OCI-LY3 (cell line): ENCODE measurements around the gene EIF1AD.

ENCODE experiments used
- H2AFZ ChIP-seq: fragments of 200-600, 300-600 bp; shearing (Covaris generic); 2 replicates; pipeline ENCODE4 v1.6.0; 2014; ENCODE audit warnings: antibody characterized with exemption, low read depth, low read length
- H3K27ac ChIP-seq: fragments of 200-600, 300-600 bp; sonication (generic); 2 replicates; pipeline ENCODE4 v1.5.1; 2014; ENCODE audit warnings: mild to moderate bottlenecking, low read length, moderate library complexity, mixed read lengths
- H3K27me3 ChIP-seq: fragments of 200-600, 300-600 bp; sonication (generic); 2 replicates; pipeline ENCODE4 v1.6.1; 2014; ENCODE audit warnings: low read depth, low read length, mixed read lengths
- H3K36me3 ChIP-seq: fragments of 200-600, 300-600 bp; sonication (generic); replicated peaks from 2 replicates; pipeline ENCODE3; 2014; ENCODE audit warnings: low read depth, low read length, mixed read lengths
- H3K4me1 ChIP-seq: fragments of 300-600, 200-600 bp; sonication (generic); 2 replicates; pipeline ENCODE4 v1.6.1; 2014; ENCODE audit warnings: low read length, mixed read lengths
- H3K4me2 ChIP-seq: fragments of 200-600, 300-600 bp; sonication (generic); 2 replicates; pipeline ENCODE4 v1.6.1; 2014; ENCODE audit warnings: low read length, mixed read lengths
- H3K4me3 ChIP-seq: fragments of 300-600, 200-600 bp; sonication (generic); 2 replicates; pipeline ENCODE4 v1.5.1; 2014; ENCODE audit warnings: antibody characterized with exemption, mild to moderate bottlenecking, low read length, moderate library complexity
- H3K79me2 ChIP-seq: fragments of 300-600, 200-600 bp; shearing (Covaris generic); 2 replicates; pipeline ENCODE4 v1.6.1; 2014; ENCODE audit warnings: mild to moderate bottlenecking, low read length, mixed read lengths
- H3K9ac ChIP-seq: fragments of 300-600, 200-600 bp; shearing (Covaris generic); 2 replicates; pipeline ENCODE4 v1.6.0; 2014; ENCODE audit warnings: mild to moderate bottlenecking, low read length, moderate library complexity
- H3K9me3 ChIP-seq: fragments of 200-600, 300-600 bp; shearing (Covaris generic); 2 replicates; pipeline ENCODE4 v1.6.1; 2014; ENCODE audit warnings: low read length, mixed read lengths; ENCODE audit not compliant: insufficient read depth
- H4K20me1 ChIP-seq: fragments of 200-600, 300-600 bp; sonication (generic); 2 replicates; pipeline ENCODE4 v1.6.1; 2016; ENCODE audit warnings: low read length, mixed read lengths; ENCODE audit not compliant: insufficient read depth
- EZH2phosphoT487 ChIP-seq: fragments of 200-600 bp; shearing (Covaris generic); IDR thresholded peaks from 2 replicates; pipeline ENCODE4 v1.6.1; 2018; ENCODE audit warnings: antibody characterized with exemption, mixed run types, low read depth
- TF ChIP-seq, protein P1 (sequence below): fragments of 200-600, 300-600 bp; sonication (generic); IDR thresholded peaks from 2 replicates; pipeline ENCODE4 v1.5.1; 2014; ENCODE audit warnings: antibody characterized with exemption, low read length, low read depth

EIF1AD gene

GRCh38 chr11:66044757-66045156 lies 42.8 kb upstream of the EIF1AD start:
- Histone ChIP-seq H4K20me1 (no peaks in the 10 kb centered on the region), H3K27ac (no peak overlapping the region), H3K4me1 (peaks cover 11% of the 10 kb centered on the region; the same call in 1 of the 2 replicates), H3K27me3 (no peaks in the 10 kb centered on the region), H2AFZ (peak overlapping the region; percentile 69), H3K4me2 (peak overlapping the region; percentile 72), H3K79me2 (no peaks in the 10 kb centered on the region), H3K9ac (no peak overlapping the region), H3K9me3 (no peaks in the 10 kb centered on the region), H3K4me3 (peak overlapping the region; percentile 64), H3K36me3 (no peaks in the 10 kb centered on the region)
- TF ChIP-seq EZH2phosphoT487 = no peak
- TF ChIP-seq, protein P1, sequence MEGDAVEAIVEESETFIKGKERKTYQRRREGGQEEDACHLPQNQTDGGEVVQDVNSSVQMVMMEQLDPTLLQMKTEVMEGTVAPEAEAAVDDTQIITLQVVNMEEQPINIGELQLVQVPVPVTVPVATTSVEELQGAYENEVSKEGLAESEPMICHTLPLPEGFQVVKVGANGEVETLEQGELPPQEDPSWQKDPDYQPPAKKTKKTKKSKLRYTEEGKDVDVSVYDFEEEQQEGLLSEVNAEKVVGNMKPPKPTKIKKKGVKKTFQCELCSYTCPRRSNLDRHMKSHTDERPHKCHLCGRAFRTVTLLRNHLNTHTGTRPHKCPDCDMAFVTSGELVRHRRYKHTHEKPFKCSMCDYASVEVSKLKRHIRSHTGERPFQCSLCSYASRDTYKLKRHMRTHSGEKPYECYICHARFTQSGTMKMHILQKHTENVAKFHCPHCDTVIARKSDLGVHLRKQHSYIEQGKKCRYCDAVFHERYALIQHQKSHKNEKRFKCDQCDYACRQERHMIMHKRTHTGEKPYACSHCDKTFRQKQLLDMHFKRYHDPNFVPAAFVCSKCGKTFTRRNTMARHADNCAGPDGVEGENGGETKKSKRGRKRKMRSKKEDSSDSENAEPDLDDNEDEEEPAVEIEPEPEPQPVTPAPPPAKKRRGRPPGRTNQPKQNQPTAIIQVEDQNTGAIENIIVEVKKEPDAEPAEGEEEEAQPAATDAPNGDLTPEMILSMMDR = no peak

- TF ChIP-seq, protein P1 = no peak
- TF ChIP-seq EZH2phosphoT487 = no peak
- peaks cover 11% of the 10 kb centered on the region; the same call in 1 of the 2 replicates for H3K4me1 ChIP-seq
- H3K9me3 ChIP-seq = no peaks in the 10 kb centered on the region
- no peak overlapping the region for H2AFZ ChIP-seq
- no peak overlapping the region for H3K9ac ChIP-seq
- no peaks in the 10 kb centered on the region for H3K27me3 ChIP-seq
- no peak overlapping the region for H3K4me2 ChIP-seq
- no peak overlapping the region for H3K4me3 ChIP-seq
- H3K27ac ChIP-seq = no peak overlapping the region
- H3K79me2 ChIP-seq = no peaks in the 10 kb centered on the region
- no peaks in the 10 kb centered on the region for H3K36me3 ChIP-seq
- no peaks in the 10 kb centered on the region for H4K20me1 ChIP-seq
Measured at GRCh38 chr11:66042996-66043906, 41.3 kb upstream of the EIF1AD start.

DNA sequence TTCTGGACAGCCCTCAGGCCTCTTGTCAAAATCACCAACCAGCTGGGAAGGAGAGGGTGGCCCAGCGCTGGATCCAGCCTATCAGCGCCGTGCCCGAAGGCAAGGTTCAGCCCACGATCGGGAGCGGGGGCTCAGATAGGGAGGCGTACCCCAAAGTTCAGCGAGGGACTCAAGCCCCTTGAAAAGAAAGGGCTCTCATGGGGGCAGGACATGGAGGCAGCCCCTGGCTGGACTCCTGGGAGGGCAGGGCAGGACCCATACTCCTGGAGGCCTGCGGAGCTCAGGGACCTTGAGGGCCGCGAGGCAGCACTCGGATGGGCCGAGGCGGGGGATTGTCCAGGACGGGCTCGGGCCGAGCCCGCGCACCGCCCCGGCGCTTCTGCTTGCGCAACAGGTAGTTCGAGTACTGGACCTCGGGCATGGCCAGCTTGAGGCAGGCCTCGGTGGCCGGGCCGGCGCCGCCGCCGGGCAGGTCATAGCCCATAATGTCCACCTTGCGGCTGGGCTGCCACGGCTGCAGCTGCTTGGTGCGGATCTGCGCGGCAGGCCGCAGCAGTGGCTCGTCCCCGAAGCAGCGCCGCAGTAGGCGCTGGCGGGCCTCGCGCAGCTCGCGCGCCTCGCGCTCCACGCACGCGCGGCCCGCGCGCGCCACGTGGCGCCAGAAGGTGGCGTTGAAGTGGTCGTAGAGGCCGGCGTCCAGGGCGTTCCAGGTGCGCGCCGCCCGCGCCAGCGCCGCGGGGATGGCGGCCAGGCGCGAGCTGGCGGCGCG lies 40.5 kb upstream of the EIF1AD start:
- TF ChIP-seq EZH2phosphoT487 = no peak
- TF ChIP-seq, protein P1 = no peak
- no peaks in the 10 kb centered on the region for H3K36me3 ChIP-seq
- no peaks in the 10 kb centered on the region for H4K20me1 ChIP-seq
- no peak overlapping the region for H3K27ac ChIP-seq
- H3K9me3 ChIP-seq = no peaks in the 10 kb centered on the region
- no peak overlapping the region for H2AFZ ChIP-seq
- no peak overlapping the region for H3K9ac ChIP-seq
- H3K4me1 ChIP-seq = peaks cover 11% of the 10 kb centered on the region; the same call in 1 of the 2 replicates
- no peaks in the 10 kb centered on the region for H3K79me2 ChIP-seq
- no peak overlapping the region for H3K4me2 ChIP-seq
- H3K4me3 ChIP-seq = no peak overlapping the region
- no peaks in the 10 kb centered on the region for H3K27me3 ChIP-seq

DNA sequence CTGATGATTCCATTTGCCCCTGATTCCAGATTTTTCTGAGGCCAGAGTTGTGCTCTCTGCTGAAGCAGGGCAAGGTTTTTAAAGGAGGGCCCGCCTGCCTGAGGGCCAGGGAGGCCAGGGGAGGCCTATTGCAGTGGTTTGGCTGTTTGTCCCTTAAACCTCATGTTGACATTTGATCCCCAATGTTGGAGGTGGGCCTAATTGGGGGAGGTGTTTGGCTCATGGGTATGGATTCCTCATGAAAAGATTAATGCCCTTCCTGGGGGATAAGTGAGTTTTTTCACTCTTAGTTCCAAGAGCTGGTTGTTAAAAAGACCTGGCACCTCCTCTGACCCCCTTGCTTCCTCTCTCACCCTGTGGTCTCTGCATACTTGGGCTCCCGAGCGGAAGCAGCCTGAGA lies 37.8 kb upstream of the EIF1AD start:
- TF ChIP-seq, protein P1 = no peak
- TF ChIP-seq EZH2phosphoT487 = no peak
- H4K20me1 ChIP-seq = no peaks in the 10 kb centered on the region

More for the DNA sequence above, 37.8 kb upstream of the EIF1AD start:
- H3K9me3 ChIP-seq = no peaks in the 10 kb centered on the region
- no peaks in the 10 kb centered on the region for H3K79me2 ChIP-seq
- H3K27me3 ChIP-seq = no peaks in the 10 kb centered on the region; the same call in 1 of the 2 replicates
- H3K4me2 ChIP-seq = no peak overlapping the region
- H3K9ac ChIP-seq = no peak overlapping the region
- no peak overlapping the region for H3K4me3 ChIP-seq
- no peak overlapping the region for H2AFZ ChIP-seq
- H3K36me3 ChIP-seq = no peaks in the 10 kb centered on the region
- no peak overlapping the region for H3K27ac ChIP-seq
- H3K4me1 ChIP-seq = peaks cover 3% of the 10 kb centered on the region; the same call in 1 of the 2 replicates
